ENCODE data around the gene COX4I1. TPM values are rescaled to one million over a fixed set of nuclear protein-coding genes. Genes with fewer than 3 reads are reported as not detected.

The COX4I1 gene
- total RNA-seq, 1 experiment from 2014 or later: 506 TPM

GRCh38 chr16:85762970-85763369, 36.5 kb upstream of the COX4I1 start:
- H3K23me2 ChIP-seq (ENCODE audit: insufficient read length, low read depth, low read length, poor library complexity, severe bottlenecking): no peaks in the 10 kb centered on the region
- H3K9me3 ChIP-seq (ENCODE audit: control insufficient read depth, low read depth, low read length): no peaks in the 10 kb centered on the region
- no peaks in the 10 kb centered on the region for H3K79me2 ChIP-seq (ENCODE audit: insufficient read depth, low read length)
- DNase-seq: no peak
- Mint-ChIP-seq H3K4me1 (peaks cover 17 to 25% of the 10 kb centered on the region in 2 experiments), H3K4me3 (no peak overlapping the region), H3K27ac (no peak overlapping the region), H3K9me3 (no peaks in the 10 kb centered on the region), H3K36me3 (ENCODE audit: insufficient read depth in 1 of 3, low read depth in 3 of 3) (no peaks in the 10 kb centered on the region; a peak in 1 of 7 replicates), H3K27me3 (ENCODE audit: low read depth) (peaks cover 12% of the 10 kb centered on the region)
- no peak overlapping the region for H2BK5ac ChIP-seq (ENCODE audit: insufficient read length, low read length)
- H3T11ph ChIP-seq (ENCODE audit: low read length): no peak overlapping the region
- H2AK5ac ChIP-seq (ENCODE audit: insufficient read length, low read length): no peak overlapping the region
- no peak overlapping the region for H4K8ac ChIP-seq (replicated peaks; ENCODE audit: insufficient read length, low read depth, low read length)
- no peak for TF ChIP-seq CTCF (conservative IDR thresholded peaks at IDR 0.05)
- H4K91ac ChIP-seq (ENCODE audit: insufficient read length, low read depth, low read length): no peak overlapping the region
- no peaks in the 10 kb centered on the region for H3K79me1 ChIP-seq (ENCODE audit: insufficient read depth, low read depth, low read length, poor library complexity, severe bottlenecking)
- no peak overlapping the region for H3K9ac ChIP-seq (ENCODE audit: extremely low read depth, insufficient read length, low read length)
- H3K18ac ChIP-seq (ENCODE audit: insufficient read length, low read depth, low read length): no peak overlapping the region
- no peak overlapping the region for H2BK120ac ChIP-seq (ENCODE audit: low read depth, low read length, poor library complexity, severe bottlenecking)
- no peak overlapping the region for H3K56ac ChIP-seq (ENCODE audit: insufficient read length, low read depth, low read length)
- H2BK20ac ChIP-seq (ENCODE audit: low read depth, low read length, poor library complexity, severe bottlenecking): no peak overlapping the region
- H3K4me2 ChIP-seq (ENCODE audit: insufficient read depth, insufficient read length, low read length): no peak overlapping the region
- peaks cover 1% of the 10 kb centered on the region; the same call in 1 of the 2 replicates for H3K4me1 ChIP-seq (ENCODE audit: insufficient read depth, low read length)
- no peak overlapping the region for H2BK12ac ChIP-seq (ENCODE audit: insufficient read length, low read depth, low read length)
- no peak overlapping the region for H2AFZ ChIP-seq (ENCODE audit: low read length)
- no peak overlapping the region for H3K27ac ChIP-seq (ENCODE audit: insufficient read length, low read depth, low read length)
- WGBS (ENCODE audit: extremely low coverage, insufficient read length, low lambda C conversion rate): no CpG with 5 or more reads among the region's 12 CpGs
- no peak overlapping the region for H2BK15ac ChIP-seq (ENCODE audit: low read depth, low read length)
- H3K23ac ChIP-seq (ENCODE audit: insufficient read length, low read depth, low read length): no peak overlapping the region
- no peak overlapping the region for H3K14ac ChIP-seq (ENCODE audit: insufficient read depth, low read length)
- no peak overlapping the region for H3K4ac ChIP-seq (ENCODE audit: low read depth, low read length)
- no peaks in the 10 kb centered on the region for H3K27me3 ChIP-seq (ENCODE audit: insufficient read depth, low read length)
- H4K5ac ChIP-seq (ENCODE audit: insufficient read length, low read depth, low read length): no peak overlapping the region
- H4K20me1 ChIP-seq (ENCODE audit: control insufficient read depth, insufficient read depth, insufficient read length): no peaks in the 10 kb centered on the region

Data from H9 (cell line).